ENCODE measurements around the gene OPA1.

Gene OPA1

GRCh38 chr3:193737191-193737751 is 144.3 kb downstream of the OPA1 start:
- no peak for DNase-seq (ENCODE audit: low read depth in 2 of 2)

- DNase-seq (ENCODE audit: low read depth in 2 of 2) = no peak
Measured at GRCh38 chr3:193742628-193743027, 149.6 kb downstream of the OPA1 start.

GRCh38 chr3:193743702-193744047 is 150.7 kb downstream of the OPA1 start:
- no peak for DNase-seq (ENCODE audit: low read depth in 2 of 2)

GRCh38 chr3:193744048-193744821 is 151.2 kb downstream of the OPA1 start:
- no peak for DNase-seq (ENCODE audit: low read depth in 2 of 2)

GRCh38 chr3:193744822-193745684 is 152.0 kb downstream of the OPA1 start:
- no peak for DNase-seq (ENCODE audit: low read depth in 2 of 2)

GRCh38 chr3:193746832-193747231 is 153.8 kb downstream of the OPA1 start:
- DNase-seq (ENCODE audit: low read depth in 2 of 2) = no peak
